ENCODE measurements around the gene AKR1B1.

DNA sequence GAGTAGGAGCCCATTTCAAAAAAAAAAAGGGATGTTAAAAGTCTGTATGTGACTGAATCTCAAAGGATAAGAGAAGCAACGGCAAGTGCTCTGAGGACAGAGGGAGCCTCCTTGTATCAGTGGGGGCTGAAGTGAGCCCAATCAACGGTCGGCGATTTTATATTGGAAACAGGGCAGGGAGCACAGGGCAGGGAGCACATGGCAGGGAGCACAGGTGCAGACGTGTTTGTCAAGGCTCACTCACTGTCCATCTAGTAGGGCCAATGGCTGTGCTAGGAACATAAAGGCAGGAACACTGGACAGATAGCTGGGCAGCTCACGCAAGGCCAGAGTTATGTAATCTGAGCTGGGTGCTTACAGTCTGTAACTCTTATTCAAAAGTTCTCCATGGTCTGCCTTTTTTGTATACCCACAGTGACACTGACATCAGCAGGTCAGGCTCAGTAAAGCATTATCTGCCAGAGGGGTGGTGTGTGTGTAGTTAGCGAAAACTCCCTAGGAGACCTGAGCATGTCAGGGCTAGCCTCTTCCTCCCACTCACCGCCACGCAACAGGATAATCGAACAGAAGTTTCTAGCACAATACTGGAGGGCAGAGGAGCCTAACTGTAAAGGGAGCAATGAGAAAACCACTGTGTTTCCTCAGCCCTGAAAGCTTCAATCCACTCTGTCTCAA is 15.4 kb downstream of the AKR1B1 start:
- no peak for TF ChIP-seq MXI1 (IDR thresholded peaks at IDR 0.05; ENCODE audit: borderline replicate concordance, low read depth, low read length)
- no peak for TF ChIP-seq POLR2A (IDR thresholded peaks at IDR 0.05; ENCODE audit: low read depth, low read length)
- TF ChIP-seq, protein P1, sequence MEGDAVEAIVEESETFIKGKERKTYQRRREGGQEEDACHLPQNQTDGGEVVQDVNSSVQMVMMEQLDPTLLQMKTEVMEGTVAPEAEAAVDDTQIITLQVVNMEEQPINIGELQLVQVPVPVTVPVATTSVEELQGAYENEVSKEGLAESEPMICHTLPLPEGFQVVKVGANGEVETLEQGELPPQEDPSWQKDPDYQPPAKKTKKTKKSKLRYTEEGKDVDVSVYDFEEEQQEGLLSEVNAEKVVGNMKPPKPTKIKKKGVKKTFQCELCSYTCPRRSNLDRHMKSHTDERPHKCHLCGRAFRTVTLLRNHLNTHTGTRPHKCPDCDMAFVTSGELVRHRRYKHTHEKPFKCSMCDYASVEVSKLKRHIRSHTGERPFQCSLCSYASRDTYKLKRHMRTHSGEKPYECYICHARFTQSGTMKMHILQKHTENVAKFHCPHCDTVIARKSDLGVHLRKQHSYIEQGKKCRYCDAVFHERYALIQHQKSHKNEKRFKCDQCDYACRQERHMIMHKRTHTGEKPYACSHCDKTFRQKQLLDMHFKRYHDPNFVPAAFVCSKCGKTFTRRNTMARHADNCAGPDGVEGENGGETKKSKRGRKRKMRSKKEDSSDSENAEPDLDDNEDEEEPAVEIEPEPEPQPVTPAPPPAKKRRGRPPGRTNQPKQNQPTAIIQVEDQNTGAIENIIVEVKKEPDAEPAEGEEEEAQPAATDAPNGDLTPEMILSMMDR (conservative IDR thresholded peaks at IDR 0.05; ENCODE audit: low read depth, low read length) = no peak
- TF ChIP-seq RFX5 (IDR thresholded peaks at IDR 0.05; ENCODE audit: low read depth, low read length) = no peak
- TF ChIP-seq, protein P2, sequence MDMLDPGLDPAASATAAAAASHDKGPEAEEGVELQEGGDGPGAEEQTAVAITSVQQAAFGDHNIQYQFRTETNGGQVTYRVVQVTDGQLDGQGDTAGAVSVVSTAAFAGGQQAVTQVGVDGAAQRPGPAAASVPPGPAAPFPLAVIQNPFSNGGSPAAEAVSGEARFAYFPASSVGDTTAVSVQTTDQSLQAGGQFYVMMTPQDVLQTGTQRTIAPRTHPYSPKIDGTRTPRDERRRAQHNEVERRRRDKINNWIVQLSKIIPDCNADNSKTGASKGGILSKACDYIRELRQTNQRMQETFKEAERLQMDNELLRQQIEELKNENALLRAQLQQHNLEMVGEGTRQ (IDR thresholded peaks at IDR 0.05; ENCODE audit: low read depth, low read length) = no peak

Data from IMR-90 (cell line).